IPS-18c (cell line): Measurements from ENCODE around the gene NTN3.
"Not testable (repeated sequence)": the region's sequence is repeated elsewhere in the genome, so short reads cannot be mapped to it uniquely, and the experiment has no call there.

Experiments
- H3K4me3 ChIP-seq: 2 replicates; pipeline ENCODE4 v1.7.0; 2013; ENCODE audit warnings: low read depth, mild to moderate bottlenecking, low read length, moderate library complexity; ENCODE audit not compliant: insufficient read depth
- H3K9me3 ChIP-seq: one replicate; pipeline ENCODE4 v1.6.1; 2013; ENCODE audit warnings: mild to moderate bottlenecking, low read length, moderate library complexity; ENCODE audit not compliant: control insufficient read depth, insufficient read depth

Gene NTN3

DNA sequence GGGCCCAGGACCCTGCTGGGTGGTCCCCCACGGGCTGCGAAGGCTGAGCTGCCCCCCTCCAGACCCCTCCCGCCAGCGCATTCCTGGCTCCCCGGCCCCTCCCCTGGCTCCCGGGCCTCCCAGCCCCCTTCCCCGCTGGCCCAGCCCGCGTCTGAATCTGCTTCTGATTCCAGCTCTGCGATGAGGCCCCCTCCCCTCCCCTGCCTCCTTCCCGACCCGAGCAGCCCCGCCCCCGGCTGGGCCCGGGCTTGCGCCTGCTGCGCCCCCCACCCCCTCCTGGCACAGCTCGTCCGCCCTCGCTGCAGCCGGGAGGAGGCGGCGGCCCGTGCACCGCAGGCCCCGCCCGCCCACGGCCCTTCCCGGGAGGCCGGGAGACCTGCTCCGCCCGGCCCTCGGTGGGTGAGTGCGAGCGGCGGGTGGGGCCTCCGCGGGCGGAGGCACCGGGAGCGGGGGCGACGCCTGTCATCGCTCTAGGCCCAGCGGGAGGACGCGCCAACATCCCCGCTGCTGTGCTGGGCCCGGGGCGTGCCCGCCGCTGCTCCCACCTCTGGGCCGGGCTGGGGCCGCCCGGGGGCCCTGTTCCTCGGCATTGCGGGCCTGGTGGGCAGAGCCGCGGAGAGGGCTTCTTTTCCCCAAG lies at the start of gene NTN3:
Gene NTN3 (plus strand): TSS at position 282 of the 637 bp plus-strand sequence. CDS start 405 bp downstream, outside the sequence.
- no peaks in the 10 kb centered on the region for H3K9me3 ChIP-seq
- H3K4me3 ChIP-seq, result peak within 1 kb of the TSS; percentile 41

DNA sequence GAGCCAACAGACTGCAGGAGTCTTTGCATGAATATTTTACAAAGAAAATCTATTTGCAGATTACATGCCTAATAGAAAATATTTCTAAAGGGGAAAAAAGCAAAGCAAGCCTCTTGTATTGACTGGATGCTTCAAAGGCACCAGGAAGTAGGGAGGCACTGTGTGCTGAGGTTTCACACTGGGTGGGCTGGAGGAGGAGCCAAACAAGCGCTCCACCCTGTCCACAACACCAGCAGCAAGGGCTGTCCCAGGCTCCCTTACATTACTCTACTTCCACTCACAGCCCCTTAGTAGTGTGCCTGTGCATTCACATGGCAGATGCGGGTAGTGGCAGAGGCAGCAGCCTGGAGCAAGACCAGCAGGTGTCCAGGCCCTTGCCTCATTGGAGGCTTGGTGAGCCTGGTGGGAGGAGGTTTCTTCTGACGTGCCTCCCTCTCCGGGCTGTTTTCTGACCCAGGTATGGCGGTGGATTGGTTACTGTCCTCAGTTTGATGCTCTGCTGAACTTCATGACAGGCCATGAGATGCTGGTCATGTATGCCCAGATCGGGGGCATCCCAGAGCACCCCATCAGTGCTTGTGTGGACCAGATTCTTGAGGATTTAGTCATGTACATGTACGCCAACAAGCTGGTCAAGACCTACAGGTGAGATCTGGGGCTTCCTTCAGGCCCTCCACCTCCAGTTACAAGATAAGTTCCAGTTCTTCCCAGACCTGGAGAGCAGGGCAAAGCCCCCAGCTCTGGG lies 48.8 kb upstream of the NTN3 start:
- no peak overlapping the region for H3K4me3 ChIP-seq
- no peaks in the 10 kb centered on the region for H3K9me3 ChIP-seq

DNA sequence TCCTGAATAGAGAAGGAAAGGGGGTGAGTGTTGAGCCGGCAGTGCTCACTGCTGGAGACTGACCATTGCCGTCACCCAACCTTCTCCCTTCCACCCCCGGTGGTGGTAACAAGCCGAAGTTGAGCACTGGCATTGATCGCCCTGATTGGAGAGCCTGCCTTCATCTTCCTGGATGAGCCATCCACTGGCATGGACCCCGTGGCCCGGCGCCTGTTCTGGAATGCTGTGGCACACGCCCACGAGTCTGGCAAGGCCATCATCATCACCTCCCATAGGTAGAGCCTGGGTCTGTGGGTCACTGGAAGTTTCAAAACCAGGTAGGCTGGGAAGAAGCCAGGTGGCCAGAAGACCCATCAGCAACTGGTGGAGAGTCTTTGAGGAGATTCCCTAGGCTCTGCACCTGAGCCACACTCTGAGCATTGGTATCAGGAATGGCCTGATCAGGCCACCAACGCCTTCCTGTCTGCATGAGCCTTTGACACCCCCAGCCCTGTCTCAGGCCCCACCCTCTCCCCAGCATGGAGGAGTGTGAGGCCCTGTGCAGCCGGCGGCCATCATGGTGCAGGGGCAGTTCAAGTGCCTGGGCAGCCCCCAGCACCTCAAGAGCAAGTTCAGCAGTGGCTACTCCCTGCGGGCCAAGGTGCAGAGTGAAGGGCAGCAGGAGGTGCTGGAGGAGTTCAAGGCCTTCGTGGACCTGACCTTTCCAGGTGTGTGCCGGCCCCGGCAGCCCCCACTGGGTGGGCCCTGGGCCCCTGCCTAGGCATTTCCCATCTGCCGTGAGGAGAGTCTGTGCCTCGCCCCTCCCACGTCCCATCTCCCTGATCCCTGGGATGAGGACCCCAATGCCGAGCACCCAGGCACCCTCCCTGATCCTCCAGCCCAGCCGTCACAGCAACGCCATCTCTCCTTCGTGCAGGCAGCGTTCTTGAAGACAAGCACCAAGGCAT lies 46.8 kb upstream of the NTN3 start:
- Histone ChIP-seq H3K9me3 (no peaks in the 10 kb centered on the region), H3K4me3 (no peak overlapping the region)

- peaks cover 3% of the 10 kb centered on the region for H3K9me3 ChIP-seq
- no peak overlapping the region for H3K4me3 ChIP-seq
These were observed 46.0 kb upstream of the NTN3 start for GRCh38 chr16:2425008-2425518.

GRCh38 chr16:2425825-2426430 lies 45.2 kb upstream of the NTN3 start:
- Histone ChIP-seq H3K4me3 (no peak overlapping the region), H3K9me3 (peaks cover 3% of the 10 kb centered on the region)

GRCh38 chr16:2426941-2427361 lies 44.1 kb upstream of the NTN3 start:
- Histone ChIP-seq H3K4me3 (no peak overlapping the region), H3K9me3 (peaks cover 3% of the 10 kb centered on the region)

DNA sequence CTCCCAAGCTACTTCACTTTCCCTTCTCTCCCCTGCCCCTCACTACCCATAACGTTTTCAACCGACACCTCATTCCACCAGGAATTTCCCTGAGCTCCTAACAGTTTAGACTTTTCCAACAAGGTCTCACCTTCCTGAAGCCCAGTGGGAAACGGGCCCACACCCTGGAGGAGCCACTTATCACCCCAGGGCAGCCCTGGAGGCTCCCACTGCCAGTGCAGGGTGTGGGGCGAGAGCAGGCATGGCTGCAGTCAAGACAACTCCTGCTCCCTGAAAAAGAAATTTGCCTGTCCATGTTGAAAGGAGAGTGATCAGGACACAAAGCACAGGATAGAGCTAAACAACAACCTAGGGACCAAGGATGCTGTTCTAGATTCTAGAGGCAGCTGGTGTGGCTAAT lies 43.6 kb upstream of the NTN3 start:
- no peak overlapping the region for H3K4me3 ChIP-seq
- peaks cover 3% of the 10 kb centered on the region for H3K9me3 ChIP-seq

- Histone ChIP-seq H3K9me3 (peaks cover 3% of the 10 kb centered on the region), H3K4me3 (peak overlapping the region; percentile 71)
These were observed 42.9 kb upstream of the NTN3 start for GRCh38 chr16:2428051-2428783.

GRCh38 chr16:2428784-2429033 lies 42.4 kb upstream of the NTN3 start:
- peak overlapping the region; percentile 71 for H3K4me3 ChIP-seq

GRCh38 chr16:2429034-2429770 lies 41.9 kb upstream of the NTN3 start, which contains the start of gene CCNF:
Gene CCNF (plus strand): TSS chr16:2429447. CDS start chr16:2429482, 35 bp downstream.
- H3K9me3 ChIP-seq, result peaks cover 3% of the 10 kb centered on the region
- peak within 1 kb of the TSS; percentile 80 for H3K4me3 ChIP-seq

More at GRCh38 chr16:2428784-2429033, 42.4 kb upstream of the NTN3 start:
- peaks cover 3% of the 10 kb centered on the region for H3K9me3 ChIP-seq

DNA sequence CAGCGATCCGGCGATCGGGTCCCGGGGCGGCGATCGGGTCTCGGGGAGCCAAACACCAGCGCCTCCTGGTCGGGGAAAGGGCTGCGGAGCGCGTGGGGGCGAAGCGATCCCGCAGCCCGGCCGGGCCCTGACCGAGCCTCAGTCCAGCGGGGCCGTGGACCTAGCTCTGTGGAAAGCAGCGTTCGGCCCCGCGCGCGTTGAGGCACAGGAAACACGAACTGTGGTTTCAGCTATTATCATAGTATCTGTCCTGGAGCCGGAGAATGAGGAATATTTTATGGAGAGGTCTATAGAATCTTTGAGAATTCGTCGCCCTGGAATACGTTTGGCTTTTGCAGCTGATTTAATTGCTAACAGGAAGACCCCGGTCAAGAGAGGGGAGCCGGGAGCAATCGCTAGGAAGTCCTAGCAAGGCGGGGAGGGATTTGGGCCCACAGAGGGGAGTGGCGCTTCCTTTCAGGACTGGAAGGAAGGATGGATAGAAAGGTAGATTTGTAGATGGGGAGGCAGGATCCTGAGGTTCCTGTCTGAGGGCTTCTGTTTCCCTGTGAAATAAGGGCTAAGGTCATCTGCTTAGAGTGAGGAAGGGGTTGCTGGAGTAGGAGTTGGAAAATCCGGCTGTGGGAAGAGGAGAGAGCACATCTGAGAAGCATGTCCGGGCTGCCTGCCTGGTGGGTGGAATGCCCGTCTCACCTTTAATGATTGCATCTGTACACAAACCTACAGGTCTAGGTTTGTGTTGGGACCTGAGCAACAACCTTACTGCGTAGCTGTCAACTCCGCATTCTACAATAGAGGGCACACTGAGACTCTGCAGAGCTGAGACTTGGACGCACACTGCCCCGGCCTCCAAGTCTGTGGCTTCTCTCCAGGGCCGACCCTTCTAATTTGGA lies 41.1 kb upstream of the NTN3 start:
- Histone ChIP-seq H3K9me3 (peaks cover 3% of the 10 kb centered on the region), H3K4me3 (peak overlapping the region; percentile 80)

DNA sequence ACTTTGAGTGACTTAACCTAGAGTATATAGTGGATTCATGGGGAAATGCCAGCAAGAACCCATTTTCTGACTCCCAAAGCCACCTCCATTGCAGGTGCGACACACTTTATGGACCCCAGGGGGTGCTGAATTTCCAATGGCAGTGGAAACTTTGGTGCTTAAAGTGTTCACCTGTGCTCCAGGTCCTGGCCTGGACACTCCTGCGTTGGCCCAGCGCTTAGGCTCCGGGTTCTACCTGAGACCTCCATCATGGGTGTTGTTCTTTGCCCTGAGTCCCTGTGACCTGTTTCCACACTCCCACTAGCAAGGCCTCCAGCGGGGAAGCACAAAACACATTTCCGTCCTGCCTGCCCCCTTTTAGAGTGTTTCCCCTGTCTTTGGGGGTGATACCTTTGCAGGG lies 38.8 kb upstream of the NTN3 start:
- Histone ChIP-seq H3K4me3 (no peak overlapping the region), H3K9me3 (peaks cover 3% of the 10 kb centered on the region)

DNA sequence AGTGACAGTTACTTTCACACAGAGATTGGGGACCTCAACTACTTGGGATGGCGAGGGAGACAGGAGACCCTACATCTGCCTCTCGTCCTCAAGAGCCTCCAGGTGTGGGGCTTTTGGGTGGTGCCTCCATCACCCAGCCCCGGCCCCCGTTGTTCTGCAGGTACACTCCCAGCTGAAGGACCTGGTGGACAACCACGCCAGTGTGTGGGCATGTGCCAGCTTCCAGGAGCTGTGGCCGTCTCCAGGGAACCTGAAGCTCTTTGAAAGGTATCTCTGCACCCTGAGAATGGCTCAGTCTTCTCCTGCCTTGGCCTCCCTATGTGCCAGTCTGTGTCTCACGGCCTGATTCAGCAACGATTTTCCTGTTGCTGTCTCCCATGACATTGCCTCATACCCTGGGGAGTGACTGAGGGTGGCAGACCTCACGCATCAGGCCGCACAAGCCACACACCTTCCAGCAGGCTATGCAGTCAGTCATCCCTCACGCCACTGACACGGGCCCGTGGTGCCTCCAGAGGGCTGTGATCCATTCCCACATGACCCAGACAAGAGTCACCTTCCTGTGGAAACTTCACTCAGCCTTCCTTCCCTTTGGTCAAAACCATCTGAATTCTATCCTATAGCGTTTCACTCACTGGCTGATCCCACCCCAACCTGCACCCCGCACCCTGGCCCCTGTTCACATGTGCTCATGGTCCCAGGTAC lies 38.1 kb upstream of the NTN3 start:
- no peak overlapping the region for H3K4me3 ChIP-seq
- H3K9me3 ChIP-seq, result peaks cover 3% of the 10 kb centered on the region

DNA sequence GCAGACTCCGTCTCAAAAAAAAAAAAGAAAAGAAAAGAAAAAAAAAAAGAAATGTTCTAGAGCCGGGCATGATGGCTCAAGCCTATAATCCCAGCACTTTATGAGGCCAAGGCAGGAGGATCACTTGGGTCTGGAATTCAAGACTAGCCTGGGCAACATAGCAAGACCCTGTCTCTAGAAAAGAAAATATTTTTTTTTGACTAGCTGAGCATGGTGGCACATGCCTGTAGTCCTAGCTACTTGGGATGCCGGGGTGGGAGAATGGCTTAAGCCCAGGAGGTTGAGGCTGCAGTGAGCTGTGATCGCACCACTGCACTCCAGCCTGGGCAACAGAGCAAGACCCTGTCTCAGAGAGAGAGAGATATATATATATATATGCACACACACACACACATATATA lies 35.9 kb upstream of the NTN3 start:
- H3K9me3 ChIP-seq, result not testable (repeated sequence)

GRCh38 chr16:2436110-2436509 lies 35.0 kb upstream of the NTN3 start:
- H3K4me3 ChIP-seq, result no peak overlapping the region

More for the DNA sequence above, 35.9 kb upstream of the NTN3 start:
- H3K4me3 ChIP-seq, result not testable (repeated sequence)

More at GRCh38 chr16:2436110-2436509, 35.0 kb upstream of the NTN3 start:
- H3K9me3 ChIP-seq, result no peaks in the 10 kb centered on the region
